Aorta (tissue), 5 donors: Measurements from ENCODE around the gene FEV. TPM values are rescaled to one million over a fixed set of nuclear protein-coding genes. Genes with fewer than 3 reads are reported as not detected.
A peak's percentile ranks its signal among the peaks of the same experiment; 100 is the strongest.

Experiments
- ATAC-seq: fragments of 200-7000 bp; cut with Tn5 transposase; one replicate; pipeline ENCODE4 v1.9.1; 2022; ENCODE audit warnings: moderate library complexity; ENCODE audit not compliant: low FRiP score
- DNase-seq, 2 donors: peaks; one replicate each; pipeline ENCODE4 v3.0.0-alpha.2; 2020
- H3K27ac ChIP-seq, 2 donors: one replicate each; pipeline ENCODE4 v1.5.1; 2013; ENCODE audit warnings: low read length in 2 of 2, mild to moderate bottlenecking in 2 of 2, moderate library complexity in 2 of 2, control low read depth in 1 of 2, inconsistent platforms in 1 of 2, low read depth in 1 of 2
- H3K27me3 ChIP-seq, 2 donors: one replicate each; pipeline ENCODE4 v1.6.1; 2013; ENCODE audit warnings: control low read depth in 1 of 2, low read length in 1 of 2, mild to moderate bottlenecking in 1 of 2, moderate library complexity in 1 of 2; ENCODE audit not compliant: insufficient read depth in 2 of 2, control insufficient read depth in 1 of 2
- H3K36me3 ChIP-seq, 2 donors: one replicate each; pipeline ENCODE4 v1.6.1; 2013; ENCODE audit warnings: control low read depth in 1 of 2, low read length in 1 of 2, mild to moderate bottlenecking in 1 of 2; ENCODE audit not compliant: insufficient read depth in 2 of 2, control insufficient read depth in 1 of 2
- H3K4me1 ChIP-seq, 2 donors: one replicate each; pipeline ENCODE4 v1.6.1; 2013; ENCODE audit warnings: low read length in 2 of 2, control low read depth in 1 of 2, mild to moderate bottlenecking in 1 of 2, moderate library complexity in 1 of 2; ENCODE audit not compliant: insufficient read depth in 2 of 2, control insufficient read depth in 1 of 2
- H3K4me3 ChIP-seq, 2 donors: one replicate each; pipeline ENCODE4 v1.5.1; 2013; ENCODE audit warnings: low read length in 2 of 2, control low read depth in 1 of 2, mild to moderate bottlenecking in 1 of 2
- H3K9me3 ChIP-seq: one replicate; pipeline ENCODE4 v1.6.1; 2013; ENCODE audit warnings: mild to moderate bottlenecking, low read length; ENCODE audit not compliant: control insufficient read depth
- WGBS, 2 donors: extraction: QIAGEN DNeasy Blood & Tissue Kit; methylation state at CpG; one replicate each; pipeline ENCODE4 v1.1.7; 2013; 5-methylcytosine and 5-hydroxymethylcytosine counted together
- intact Hi-C, 2 donors: fragments of 100-400 bp; cut with DNase I; formaldehyde crosslinking; loops; one replicate each; pipeline versions ENCODE4 v1.14.2 to v1.15.0; 2022
- polyA plus RNA-seq, 2 donors: library from polyadenylated mRNA; stranded (reverse); fragments of 200-250 nt; gene quantifications; one replicate each; pipeline ENCODE4 v1.2.3, GENCODE V29; 2013
- total RNA-seq, 2 donors: library from RNA; stranded (reverse); fragmentation: NEBNext Ultra II Directional; extraction: Animal tissue kit (Norgen Biotek cat#: 25700); gene quantifications; one replicate each; pipeline ENCODE4 v1.2.1, GENCODE V29; 2021
- donor health status: healthy with polysubstance abuse.
- donor health status: Bipolar disorder and iron deficiency.
- donor health status: DM: no; HTN: no; CAD: no.
- donor health status: DM: no; HTN: no; CAD: no.
- donor health status: DM: yes; HTN: yes; CAD: no.

FEV gene
- total and polyA plus RNA-seq, 4 donors, result 1.9 TPM; not detected in 3

DNA sequence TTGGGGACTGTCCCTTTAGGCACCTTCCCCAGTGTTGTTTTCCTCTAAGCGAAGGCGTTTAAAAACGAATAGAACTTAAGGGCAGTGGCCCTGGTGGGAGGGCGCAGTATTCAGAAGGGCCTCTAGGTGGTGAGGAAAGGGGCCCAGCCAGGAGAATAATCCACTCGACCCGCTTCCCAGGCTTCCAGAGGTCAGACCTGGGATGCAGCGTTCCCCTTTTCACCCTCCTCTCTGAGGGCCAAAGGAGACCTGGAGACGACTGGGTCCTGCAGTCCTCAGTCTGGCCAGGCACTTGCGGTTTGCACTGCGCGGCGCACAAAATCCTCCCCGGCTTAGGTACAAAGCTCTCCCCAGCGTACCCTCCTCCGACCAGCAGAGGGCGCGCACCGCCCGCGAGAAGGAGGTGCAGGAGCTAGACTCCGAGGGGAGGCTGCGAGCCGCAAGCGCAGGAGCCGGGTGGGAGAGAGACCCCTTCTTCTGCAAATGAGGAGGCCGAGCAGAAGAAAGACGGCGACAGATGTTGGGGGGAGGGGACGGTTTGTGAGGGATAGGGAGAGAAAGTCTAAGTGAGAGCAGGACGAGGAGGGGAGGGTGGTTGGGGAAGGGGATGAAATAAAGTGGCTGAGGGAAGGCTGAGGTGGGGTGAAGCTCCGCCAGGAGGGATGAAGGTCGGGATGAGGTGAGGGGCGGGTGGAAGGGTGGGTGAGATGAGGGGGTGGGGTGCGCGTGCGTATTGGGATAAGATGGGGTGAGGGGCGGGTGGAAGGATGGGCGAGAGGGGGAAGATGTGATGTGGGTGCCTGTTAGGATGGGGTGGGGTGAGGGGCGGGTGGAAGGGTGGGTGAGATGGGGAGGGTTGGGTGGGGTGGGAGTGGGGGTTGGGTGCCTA lies 4.9 kb downstream of the FEV start:
- peak; percentile 72 for ATAC-seq
- Histone ChIP-seq H3K36me3 (no peaks in the 10 kb centered on the region), H3K4me3 (no peak overlapping the region), H3K4me1 (no peaks in the 10 kb centered on the region), H3K27me3 (peaks cover 0 to 2% of the 10 kb centered on the region in 2 donors), H3K9me3 (no peaks in the 10 kb centered on the region), H3K27ac (no peak overlapping the region)
- DNase-seq, result peak; percentile 87 to 95
- intact Hi-C loops, result no loop called here
- 1% methylated on average over 36 to 39 of the region's 39 CpGs for WGBS, 2 donors

DNA sequence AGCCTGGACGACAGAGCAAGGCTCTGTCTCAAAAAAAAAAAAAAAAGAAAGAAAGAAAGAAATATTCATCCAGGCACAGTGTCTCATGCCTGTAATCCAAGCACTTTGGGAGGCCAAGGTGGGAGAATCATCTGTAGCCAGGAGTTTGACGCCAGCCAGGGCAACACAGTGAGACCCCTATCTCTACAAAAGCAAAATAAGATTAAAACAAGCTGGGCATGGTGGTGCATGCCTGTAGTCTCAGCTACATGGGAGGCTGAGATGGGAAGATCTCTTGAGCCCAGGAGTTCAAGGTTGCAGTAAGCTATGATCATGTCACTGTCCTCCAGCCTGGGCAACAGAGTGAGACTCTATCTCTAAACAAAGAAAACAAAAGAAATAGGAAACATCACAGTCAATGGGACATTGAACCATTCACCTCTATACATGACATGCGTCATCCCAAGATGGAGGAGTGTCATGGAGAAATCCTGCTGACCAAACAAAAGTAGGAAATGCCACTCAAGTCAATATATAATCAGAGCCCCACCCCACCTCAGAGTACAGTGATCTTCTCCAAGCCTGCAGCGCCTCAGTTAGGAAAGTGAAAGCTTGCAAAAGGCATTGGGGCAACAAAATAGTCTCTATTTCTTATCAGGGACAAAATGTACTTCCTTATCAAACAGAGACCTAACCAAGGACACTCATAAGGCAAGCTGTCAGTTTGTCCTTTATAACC lies 9.8 kb downstream of the FEV start:
- Histone ChIP-seq H3K4me1 (no peaks in the 10 kb centered on the region), H3K4me3 (no peak overlapping the region), H3K9me3 (peaks cover 2% of the 10 kb centered on the region), H3K27ac (no peak overlapping the region), H3K27me3 (peaks cover 0 to 2% of the 10 kb centered on the region in 2 donors), H3K36me3 (no peaks in the 10 kb centered on the region)
- DNase-seq, result peak in 1 of 2 donors; percentile 6
- intact Hi-C loops, result no loop called here
- ATAC-seq, result no peak
- WGBS, 2 donors, result 65 to 70% methylated on average over 4 of the region's 4 CpGs

DNA sequence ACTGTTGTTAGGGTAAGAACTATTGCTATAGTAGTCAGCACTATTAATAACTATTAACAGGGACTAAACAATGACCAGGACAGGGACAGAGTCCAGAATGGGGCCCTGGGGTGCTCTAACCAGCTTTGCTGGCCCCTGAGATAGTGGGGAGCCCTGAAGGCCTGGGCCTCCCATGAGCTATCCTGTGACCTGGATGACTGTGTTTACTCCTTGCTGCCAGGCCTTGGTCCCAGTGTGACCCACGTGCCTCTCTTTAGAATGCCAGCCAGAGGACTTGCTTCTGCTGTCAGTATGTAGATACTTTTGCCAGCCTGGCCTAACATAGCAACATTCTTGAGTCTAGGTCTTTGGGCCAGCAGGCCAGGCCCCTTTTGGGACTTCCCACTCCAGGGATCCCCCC lies 14.1 kb downstream of the FEV start:
- H3K9me3 ChIP-seq, result peaks cover 2% of the 10 kb centered on the region
- no peak overlapping the region for H3K4me3 ChIP-seq
- peak in 1 of 2 donors; percentile 40 for DNase-seq
- intact Hi-C loops, result no loop called here
- ATAC-seq, result no peak
- H3K4me1 ChIP-seq, result no peaks in the 10 kb centered on the region
- no peaks in the 10 kb centered on the region for H3K27me3 ChIP-seq
- 17 to 26% methylated on average over 1 of the region's 1 CpG for WGBS, 2 donors
- no peaks in the 10 kb centered on the region for H3K36me3 ChIP-seq
- no peak overlapping the region for H3K27ac ChIP-seq

DNA sequence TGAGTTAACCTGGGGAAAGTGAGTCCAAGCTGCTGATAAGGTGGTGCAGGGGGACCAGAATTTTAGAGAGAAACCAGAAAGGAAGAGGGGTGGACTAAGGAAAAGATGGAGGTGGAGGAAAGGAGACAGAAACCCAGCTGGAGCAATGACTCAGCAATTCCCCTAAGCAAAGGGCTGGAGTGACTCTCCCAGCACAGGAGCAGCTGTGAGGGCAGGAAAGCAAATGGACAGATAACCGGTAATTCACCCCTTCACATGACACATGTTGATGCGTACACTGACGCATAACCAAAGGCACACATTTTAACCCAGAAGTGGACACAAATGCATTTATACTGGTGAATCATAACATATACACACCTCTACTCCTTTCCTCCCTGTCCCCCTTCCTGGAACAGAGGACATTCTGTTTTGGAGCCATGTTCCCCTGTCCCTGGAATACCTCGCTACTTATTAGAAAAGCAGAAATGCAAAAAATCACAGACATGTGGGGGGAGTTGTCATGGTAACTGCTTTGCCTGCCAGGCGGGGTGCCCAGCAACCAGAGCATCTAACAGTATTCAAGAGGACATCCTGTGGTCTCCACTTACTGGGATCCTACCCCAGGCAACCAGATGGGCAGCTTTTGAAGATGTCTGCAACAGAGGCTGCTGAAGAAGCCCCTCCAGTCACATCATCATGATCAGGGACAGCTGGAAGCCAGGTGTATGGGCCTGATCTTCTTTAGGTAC lies 20.8 kb downstream of the FEV start:
- Histone ChIP-seq H3K27me3 (peaks cover 0 to 4% of the 10 kb centered on the region in 2 donors), H3K27ac (no peak overlapping the region), H3K9me3 (no peaks in the 10 kb centered on the region), H3K4me3 (no peak overlapping the region), H3K4me1 (no peaks in the 10 kb centered on the region), H3K36me3 (no peaks in the 10 kb centered on the region)
- intact Hi-C loops, result no loop called here
- ATAC-seq (no peak), DNase-seq (peak in 1 of 2 donors; percentile 31)
- 45% methylated on average over 5 of the region's 5 CpGs for WGBS, 2 donors

DNA sequence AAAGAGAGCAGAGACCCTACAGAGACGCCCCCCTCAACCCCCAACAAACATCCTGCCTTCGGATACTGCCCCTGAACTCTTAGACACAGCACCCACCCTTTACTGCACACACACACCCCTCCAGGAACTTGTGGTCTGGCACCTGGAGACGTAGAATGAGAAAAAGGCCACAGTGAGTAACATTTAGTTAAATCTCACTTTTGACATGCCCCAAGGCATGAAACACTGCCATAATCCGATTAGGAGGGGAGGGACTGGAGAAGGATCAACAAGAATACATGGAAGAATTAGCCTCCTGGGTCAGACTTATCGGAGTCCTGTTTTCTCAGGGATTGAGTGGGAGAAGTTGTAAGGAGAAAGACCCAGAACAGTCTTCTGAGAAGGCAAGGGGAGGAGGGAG lies 21.4 kb downstream of the FEV start:
- Histone ChIP-seq H3K9me3 (no peaks in the 10 kb centered on the region), H3K27ac (no peak overlapping the region), H3K27me3 (peaks cover 0 to 4% of the 10 kb centered on the region in 2 donors), H3K4me3 (no peak overlapping the region), H3K4me1 (no peaks in the 10 kb centered on the region), H3K36me3 (no peaks in the 10 kb centered on the region)
- WGBS, 2 donors, result 11 to 12% methylated on average over 5 of the region's 5 CpGs
- ATAC-seq, result no peak
- DNase-seq, result no peak
- intact Hi-C loops, result no loop called here

DNA sequence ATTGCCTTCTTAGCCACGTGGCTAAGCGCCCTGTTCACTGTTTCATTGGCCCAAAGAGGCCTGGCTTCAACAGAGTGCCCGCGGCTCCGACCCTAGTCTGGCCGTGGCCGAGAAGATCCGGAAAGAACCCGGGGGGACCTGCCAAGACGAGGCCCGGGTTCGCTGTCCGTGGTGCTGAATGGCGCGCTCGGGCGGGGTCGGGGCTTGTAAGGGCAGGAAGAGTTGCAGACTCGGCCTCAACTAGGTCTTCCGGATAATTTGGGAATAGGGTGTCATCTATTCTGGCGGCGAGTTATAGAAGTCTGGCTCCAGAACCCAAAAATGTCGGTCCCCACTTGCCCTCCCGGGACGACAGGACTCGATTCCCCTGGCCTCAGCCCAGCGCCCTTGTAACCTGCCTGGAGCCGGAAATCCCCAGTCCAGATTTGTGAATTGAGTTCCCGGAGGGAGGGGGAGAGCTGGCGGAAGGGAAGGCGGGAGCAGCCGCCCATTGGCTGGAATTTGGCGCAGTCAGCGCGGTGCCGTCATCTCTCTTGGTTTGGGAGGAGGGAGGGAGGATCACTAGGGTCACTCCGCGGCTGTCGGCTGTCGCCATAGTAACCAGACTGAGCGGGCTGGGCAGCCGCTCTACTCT lies 22.0 kb downstream of the FEV start:
- intact Hi-C loops, result no loop called here
- H3K4me3 ChIP-seq, result no peak overlapping the region
- DNase-seq (peak; percentile 71 to 91), ATAC-seq (no peak)
- no peaks in the 10 kb centered on the region for H3K9me3 ChIP-seq
- no peak overlapping the region for H3K27ac ChIP-seq
- no peaks in the 10 kb centered on the region for H3K36me3 ChIP-seq
- H3K27me3 ChIP-seq, result peaks cover 0 to 4% of the 10 kb centered on the region in 2 donors
- 1% methylated on average over 40 to 42 of the region's 42 CpGs for WGBS, 2 donors
- no peaks in the 10 kb centered on the region for H3K4me1 ChIP-seq

DNA sequence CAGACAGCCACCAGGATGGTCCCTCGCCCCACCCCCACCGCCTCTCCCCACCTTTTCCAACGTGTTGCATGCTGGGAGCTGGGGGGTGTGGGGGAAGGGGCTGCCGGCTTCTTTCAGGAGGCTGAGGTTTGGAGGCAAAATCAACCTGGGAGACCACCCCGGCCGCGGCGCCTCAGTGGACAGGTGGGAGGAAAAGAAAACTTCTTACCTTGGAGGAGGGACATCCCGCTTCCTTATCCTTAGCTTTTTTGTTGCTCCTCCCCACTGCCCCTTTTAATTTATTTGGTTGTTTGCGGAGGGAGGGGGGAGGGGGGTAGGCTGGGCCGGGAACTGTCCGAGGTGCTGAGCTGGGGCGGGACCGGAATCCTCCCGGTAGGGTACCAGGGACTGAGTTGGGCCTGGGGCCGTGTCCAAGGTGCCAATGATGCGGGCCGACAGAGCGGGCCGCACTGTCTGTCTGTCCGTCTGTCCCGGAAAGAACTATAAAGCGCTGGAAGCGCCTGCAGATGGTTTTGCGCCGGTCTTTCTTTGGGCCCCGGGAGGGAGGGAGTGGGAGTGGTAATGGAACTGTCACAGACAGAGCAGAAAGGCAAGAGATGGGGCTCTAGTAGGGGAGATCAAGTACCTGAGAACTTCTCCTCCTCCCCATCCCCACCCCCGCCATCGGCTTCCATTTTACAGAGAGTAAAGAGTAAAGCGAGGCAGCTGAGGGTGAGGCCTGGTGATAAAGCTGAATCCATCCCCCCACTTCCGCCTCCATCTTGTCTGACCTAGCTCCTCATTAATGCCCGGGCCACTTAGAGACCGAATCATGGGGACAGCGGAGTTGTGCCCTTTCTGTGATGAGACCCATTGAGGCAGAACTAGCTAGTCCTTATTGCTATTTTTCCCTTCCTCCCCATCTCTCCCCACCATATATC lies 23.1 kb downstream of the FEV start:
- H3K9me3 ChIP-seq, result no peaks in the 10 kb centered on the region
- no peak for ATAC-seq
- no peak overlapping the region for H3K4me3 ChIP-seq
- intact Hi-C loops, result no loop called here
- no peaks in the 10 kb centered on the region for H3K36me3 ChIP-seq
- H3K27me3 ChIP-seq, result peaks cover 0 to 4% of the 10 kb centered on the region in 2 donors
- WGBS, 2 donors, result 8 to 9% methylated on average over 34 of the region's 34 CpGs
- H3K27ac ChIP-seq, result no peak overlapping the region
- no peak for DNase-seq
- no peaks in the 10 kb centered on the region for H3K4me1 ChIP-seq
